GM10847 (cell line): ENCODE measurements around the gene KLHL29.

Source experiments
- POLR2A ChIP-seq: IDR thresholded peaks from 2 replicates; pipeline ENCODE4 v1.6.1; 2011; ENCODE audit not compliant: insufficient read length; ENCODE audit errors: extremely low read depth

KLHL29 gene

DNA sequence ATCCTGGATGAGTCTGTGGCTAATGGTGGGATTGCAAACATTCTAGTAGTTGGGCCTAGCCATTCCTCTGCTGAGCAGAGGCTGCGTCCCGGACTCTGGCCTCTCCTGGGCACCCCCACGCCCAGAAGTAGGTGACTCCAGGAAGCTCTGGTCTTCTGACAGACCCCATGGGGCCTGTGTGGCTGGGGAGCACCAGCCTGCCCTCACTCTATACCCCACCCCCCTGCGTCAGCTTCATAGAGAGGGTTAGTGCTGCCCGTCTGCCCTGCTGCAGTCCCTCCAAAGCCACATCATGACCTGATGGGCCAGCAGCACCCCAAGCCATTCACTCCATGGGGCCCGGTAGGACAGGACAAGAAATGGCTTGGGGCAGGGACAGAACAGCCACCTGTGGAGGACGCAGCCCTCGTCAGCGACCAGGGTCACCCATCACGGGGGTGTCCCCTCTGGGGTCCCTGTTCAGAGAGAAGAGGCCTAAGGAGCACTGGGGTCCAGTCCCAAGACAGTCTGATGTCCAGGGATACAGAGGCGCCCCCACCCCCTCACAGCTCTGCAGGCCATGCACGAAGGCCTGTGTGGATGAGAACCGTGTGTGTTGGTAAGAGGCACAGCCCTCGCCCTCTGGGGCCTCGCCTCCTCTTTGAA is 303.6 kb downstream of the KLHL29 start:
- TF ChIP-seq POLR2A = no peak

DNA sequence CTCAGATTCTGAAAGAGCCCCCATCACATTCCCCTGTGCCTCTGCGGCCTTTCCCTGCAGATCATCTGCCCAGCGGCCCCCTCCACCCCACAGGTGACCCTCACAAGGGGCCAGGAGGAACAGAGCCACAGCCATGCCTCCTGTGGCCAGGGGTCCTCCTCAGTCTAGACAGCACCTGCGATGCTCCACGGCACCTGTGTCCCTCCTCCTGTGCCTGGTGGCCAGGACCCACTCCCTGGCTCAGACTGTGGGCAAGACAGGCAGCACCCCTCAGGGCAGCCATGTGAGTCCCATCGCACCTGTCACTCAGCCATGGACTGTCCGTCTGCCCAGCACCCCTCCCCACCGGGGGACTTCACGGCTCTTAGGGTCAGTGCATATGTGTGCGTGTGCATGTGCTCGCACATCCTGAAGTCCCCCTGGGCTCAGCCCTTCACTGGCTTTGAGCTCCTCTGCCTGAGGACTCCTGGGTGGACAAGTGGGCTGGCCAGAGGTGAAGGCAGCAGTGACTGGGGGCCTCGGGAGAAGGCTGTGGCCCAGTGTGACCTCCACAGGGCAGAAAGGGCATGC is 304.2 kb downstream of the KLHL29 start:
- no peak for TF ChIP-seq POLR2A

DNA sequence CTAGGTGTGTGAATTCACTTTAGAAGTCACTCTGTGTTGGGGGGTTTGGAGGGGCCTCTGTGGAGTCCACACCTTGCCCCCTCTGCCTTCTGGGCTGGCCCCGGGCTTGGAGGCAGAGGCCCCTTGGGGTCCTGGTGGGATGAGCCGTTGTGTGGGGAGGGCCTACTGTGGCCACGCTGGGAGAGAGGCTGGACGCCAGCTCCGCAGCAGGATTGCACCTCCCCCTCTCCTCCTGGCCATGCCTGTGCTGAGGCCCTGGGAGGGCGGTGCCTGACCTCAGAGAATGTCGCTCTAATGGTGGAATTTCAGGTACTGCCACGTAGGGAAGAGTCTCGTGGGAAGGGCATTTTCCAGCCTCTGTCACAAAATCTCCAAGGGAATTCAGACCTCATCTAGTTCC is 304.9 kb downstream of the KLHL29 start:
- no peak for TF ChIP-seq POLR2A

DNA sequence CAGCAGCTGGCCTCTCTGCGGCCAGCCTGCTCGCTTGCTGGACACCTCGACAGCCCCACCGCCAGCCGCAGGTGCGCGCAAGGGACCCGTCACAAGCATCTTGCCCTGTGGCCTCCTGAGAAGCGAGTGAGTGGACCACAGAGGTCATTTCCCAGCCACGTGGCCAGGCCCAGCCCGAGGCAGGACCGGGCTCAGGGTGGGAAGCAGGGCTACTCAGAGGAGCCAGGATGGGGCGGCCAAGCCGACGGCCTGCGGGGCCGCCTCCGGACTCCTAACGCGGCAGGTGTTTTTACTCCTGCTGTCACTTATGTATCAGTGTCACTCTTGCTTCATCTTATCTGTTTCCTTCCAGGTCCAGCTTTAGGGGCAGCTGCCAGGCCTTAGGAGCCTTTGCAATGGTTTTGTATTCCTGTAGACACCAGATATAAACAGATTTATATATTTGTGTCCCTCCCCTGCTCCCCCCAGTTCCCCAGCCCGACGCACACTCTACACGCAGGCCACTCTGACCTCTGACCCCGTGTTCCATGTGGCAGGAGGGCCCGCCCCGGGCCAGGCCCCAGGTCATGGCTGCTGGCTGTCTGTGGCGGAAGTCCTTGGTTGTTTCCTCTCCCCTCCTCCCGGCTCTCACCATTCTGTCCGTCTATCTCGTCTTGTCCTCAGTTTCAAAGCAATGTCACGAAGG is 305.6 kb downstream of the KLHL29 start:
- TF ChIP-seq POLR2A = no peak

DNA sequence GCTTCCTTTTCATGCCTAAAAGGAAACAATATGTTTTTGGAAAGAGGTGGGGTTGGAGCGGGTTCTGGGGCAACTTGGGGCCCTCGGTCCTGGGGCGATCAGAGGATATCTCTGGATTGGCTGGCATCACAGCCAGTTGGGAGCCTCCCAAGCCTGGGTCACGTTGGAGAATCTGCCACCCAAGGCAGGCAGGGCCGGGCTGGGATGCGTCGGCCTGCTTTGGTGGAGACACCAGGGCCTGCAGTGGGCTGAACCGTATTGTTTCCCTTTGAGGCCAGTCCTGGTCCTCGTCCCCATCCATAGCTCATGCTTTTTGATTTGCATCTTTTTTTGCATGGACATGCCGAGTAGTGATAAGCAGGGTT is 306.1 kb downstream of the KLHL29 start:
- TF ChIP-seq POLR2A = no peak

DNA sequence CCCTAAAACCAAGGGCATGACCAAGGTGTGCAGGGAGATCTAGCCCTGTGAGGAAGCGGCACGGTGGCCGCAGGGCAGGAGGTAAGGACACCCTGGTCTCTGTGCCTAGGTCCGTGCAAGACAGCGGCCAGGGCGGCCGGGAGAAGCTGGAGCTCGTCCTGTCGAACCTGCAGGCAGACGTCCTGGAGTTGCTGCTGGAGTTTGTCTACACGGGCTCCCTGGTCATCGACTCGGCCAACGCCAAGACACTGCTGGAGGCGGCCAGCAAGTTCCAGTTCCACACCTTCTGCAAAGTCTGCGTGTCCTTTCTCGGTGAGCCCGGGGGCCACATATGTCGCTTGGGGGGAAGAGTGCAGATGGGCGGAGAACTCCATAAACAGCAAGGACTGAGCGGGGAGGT is 306.6 kb downstream of the KLHL29 start:
- TF ChIP-seq POLR2A = no peak

DNA sequence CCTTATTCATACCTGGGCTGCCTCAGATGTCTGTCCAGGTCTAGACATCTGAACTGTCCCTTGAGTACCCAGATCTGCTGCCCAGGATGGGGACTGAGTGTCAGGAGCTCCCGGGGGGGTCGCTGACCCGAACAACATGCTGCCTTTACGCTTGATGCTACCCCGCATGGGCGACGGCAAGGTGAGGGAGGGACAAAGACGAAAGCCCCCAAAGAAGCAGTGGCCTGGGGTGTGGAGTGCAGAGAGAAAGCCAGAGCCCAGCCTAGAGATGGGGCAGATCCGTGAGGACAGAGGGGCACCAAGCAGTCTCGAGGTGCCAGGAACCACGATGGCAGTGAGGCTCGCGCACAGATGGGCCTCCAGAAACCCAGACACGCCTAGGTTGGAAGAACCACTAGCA is 307.3 kb downstream of the KLHL29 start:
- no peak for TF ChIP-seq POLR2A

DNA sequence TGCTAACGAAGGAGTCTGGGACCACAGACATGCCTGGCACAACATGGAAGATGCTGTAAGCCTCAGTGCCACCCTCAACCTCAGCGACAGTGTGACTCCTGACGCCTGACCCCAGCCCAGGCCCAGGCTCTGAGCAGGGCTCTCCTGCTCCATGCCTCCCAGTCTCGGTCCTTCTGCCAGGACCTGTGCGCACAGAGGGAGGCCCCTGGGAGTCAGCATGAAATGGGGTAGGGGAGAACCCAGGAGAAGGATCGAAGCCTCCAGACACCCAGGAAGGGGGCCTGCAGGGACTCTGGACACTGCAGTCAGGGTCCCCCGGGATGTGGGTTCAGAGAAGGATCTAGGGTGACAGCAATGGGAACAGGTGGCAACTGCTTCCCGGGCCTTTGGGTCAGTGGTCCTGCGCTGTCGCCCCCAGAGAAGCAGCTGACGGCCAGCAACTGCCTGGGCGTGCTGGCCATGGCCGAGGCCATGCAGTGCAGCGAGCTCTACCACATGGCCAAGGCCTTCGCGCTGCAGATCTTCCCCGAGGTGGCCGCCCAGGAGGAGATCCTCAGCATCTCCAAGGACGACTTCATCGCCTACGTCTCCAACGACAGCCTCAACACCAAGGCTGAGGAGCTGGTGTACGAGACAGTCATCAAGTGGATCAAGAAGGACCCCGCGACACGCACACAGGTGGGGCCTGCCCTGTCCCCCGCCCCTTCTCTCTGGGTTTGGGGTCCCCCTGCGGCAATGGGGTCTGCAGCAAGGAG is 308.0 kb downstream of the KLHL29 start:
- no peak for TF ChIP-seq POLR2A

DNA sequence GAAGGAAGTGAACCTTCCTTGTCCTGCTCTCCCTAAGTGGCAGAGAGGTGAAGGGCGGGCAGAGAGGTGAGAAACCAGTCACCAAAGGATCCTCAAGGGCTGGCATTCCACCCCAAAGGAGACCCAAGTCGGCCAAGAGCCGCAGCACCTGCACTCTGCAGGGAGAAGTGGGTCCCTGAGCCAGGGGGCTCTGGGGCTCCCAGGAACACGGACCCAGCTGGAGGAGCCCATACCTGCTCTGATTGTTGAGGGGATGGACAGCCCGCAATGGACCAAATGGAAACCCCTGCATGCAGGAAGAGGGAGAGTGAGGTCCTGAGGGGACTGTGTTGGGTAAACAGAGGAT is 308.6 kb downstream of the KLHL29 start:
- no peak for TF ChIP-seq POLR2A

DNA sequence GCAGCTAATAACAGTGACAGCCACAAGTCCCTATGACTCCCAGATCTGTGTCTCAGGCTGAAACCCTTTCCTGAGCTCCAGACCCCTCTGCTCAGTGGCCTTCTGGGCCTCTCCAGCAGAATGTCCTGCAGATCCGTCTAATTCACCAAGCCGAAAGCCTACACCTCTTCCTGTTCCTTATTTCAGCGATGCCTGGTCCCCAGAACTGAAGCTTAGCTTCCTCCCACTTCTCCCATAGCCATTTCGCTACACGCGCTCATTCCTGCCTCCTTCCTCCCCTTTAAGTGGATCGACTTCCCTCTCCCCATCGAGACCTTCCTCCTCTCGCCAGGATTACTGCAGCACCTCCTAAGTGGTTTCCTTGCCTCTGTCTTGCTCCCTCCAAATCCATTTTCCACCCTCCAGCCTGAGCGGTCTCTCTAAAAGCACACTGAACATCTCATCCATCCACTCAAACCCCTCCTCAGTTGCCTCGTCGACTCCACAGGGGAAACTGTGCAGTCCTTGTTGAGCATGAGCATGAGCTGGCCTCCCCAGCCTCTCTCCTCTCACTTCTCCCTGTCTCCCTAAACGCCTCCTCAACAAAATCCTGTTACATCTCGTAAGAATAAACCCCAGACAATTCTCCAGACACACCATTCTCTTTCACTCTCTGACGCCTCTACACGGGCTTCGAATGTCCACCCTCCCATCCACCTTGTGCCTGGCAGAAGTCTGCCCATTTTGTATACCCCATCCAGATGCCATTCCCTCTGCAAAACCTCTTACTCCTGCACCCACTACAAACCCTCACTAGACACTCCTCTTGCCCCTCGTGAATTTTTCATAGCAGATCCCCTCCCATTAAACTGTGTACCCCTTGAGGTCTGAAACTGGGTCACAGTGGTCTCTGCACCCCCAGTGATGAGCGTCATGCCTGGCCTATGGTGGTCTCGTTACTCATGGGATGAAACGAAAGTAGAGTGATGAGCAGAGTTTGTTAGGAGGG is 309.4 kb downstream of the KLHL29 start:
- TF ChIP-seq POLR2A = no peak

DNA sequence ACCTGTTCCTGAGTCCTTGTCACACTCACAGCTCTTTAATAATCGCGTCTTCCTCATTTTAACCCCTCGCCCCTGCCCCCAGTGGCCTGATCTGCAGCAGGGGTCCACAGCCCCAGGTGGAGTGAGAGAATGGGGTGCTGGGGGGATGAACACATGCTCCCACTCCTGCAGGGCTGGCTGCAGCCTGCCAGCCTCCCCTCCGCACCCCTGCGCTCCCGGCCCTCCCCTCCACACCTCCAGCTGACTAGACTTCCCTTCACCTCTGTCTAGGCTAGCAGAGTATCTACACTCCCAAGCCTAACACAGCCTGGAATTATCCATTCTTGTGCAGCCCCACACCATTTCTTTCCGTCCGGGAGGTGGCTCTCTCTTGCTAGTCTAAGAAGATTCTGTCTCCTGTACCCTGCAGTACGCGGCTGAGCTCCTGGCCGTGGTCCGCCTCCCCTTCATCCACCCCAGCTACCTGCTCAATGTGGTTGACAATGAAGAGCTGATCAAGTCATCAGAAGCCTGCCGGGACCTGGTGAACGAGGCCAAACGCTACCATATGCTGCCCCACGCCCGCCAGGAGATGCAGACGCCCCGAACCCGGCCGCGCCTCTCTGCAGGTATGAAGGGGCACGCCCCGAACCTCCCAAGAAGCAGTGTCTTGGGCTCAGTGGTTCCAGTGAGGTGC is 310.4 kb downstream of the KLHL29 start:
- no peak for TF ChIP-seq POLR2A

DNA sequence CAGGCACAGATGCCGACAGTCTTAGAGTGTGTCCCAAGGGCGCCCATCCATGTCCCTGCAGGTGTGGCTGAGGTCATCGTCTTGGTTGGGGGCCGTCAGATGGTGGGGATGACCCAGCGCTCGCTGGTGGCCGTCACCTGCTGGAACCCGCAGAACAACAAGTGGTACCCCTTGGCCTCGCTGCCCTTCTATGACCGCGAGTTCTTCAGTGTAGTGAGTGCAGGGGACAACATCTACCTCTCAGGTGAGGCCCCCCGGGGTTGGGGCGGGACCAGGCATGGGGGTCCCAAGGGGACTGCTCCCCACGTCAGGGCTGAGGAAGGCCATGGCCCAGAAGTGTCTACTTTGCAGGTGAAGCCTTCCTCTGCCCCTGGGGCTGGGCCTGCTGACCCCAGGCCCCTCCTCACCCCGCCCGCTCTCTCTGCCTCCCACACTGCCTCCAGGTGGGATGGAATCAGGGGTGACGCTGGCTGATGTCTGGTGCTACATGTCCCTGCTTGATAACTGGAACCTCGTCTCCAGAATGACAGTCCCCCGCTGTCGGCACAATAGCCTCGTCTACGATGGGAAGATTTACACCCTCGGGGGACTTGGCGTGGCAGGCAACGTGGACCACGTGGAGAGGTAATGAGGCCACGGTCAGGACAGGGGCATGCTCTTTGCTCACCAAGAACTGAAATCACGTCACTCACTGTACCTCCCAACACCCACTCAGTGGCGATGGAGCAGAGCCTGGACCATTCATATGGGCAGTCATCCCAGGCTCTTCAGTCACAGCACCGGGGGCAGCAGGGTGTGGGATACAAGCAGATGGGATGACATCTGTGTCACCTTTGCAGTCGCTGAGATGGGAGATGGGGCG is 311.1 kb downstream of the KLHL29 start:
- TF ChIP-seq POLR2A = no peak

DNA sequence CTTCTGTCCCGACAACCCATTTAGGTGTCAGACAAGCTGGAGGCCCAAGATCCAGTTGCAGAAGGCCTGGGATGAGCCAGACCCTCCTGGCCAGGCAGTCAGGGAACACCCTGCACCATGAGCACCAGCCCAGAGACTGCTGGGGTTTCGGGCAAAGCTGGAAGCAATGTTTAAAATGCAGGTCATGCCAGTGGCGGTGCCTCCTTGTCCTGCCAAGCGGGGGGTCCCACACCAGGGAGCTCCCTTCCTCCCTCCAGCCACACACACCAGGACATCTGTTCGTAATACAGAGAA is 311.7 kb downstream of the KLHL29 start:
- no peak for TF ChIP-seq POLR2A
